Thoracic aorta (tissue), 2 donors: ENCODE measurements around the gene KCNMB1. TPM values are rescaled to one million over a fixed set of nuclear protein-coding genes. Genes with fewer than 3 reads are reported as not detected.

Experiments
- ATAC-seq: fragments of 150-250 bp; one replicate; pipeline ENCODE4 v1.8.0; 2017; ENCODE audit warnings: low read depth; ENCODE audit not compliant: insufficient number of reproducible peaks, low FRiP score
- DNase-seq: peaks from one replicate; pipeline ENCODE4 v3.0.0-alpha.2; 2020; ENCODE audit warnings: low spot score
- H3K27ac ChIP-seq, 2 donors: fragments of 200-600 bp; sonication (generic); 1 replicate in 1 of 2; 2 replicates in 1 of 2; pipeline ENCODE4 v1.5.1; 2016; ENCODE audit warnings: mild to moderate bottlenecking in 2 of 2, moderate library complexity in 2 of 2
- H3K27me3 ChIP-seq: fragments of 200-600 bp; sonication (generic); replicated peaks from 2 replicates; pipeline ENCODE4 v1.6.0; 2016; ENCODE audit warnings: mild to moderate bottlenecking; ENCODE audit not compliant: insufficient read depth
- H3K36me3 ChIP-seq: fragments of 200-600 bp; sonication (generic); one replicate; pipeline ENCODE4 v1.5.1; 2016
- H3K4me1 ChIP-seq, 2 donors: fragments of 200-600 bp; sonication (generic); 1 replicate in 1 of 2; 2 replicates in 1 of 2; pipeline versions ENCODE4 v1.5.1 to v1.6.0; 2016; ENCODE audit warnings: low read depth in 2 of 2, mild to moderate bottlenecking in 1 of 2; ENCODE audit not compliant: control insufficient read depth in 1 of 2
- H3K4me3 ChIP-seq: fragments of 200-600 bp; sonication (generic); 2 replicates; pipeline ENCODE4 v1.5.1; 2016; ENCODE audit warnings: mild to moderate bottlenecking
- H3K9me3 ChIP-seq: fragments of 200-600 bp; sonication (generic); 2 replicates; pipeline ENCODE4 v1.5.1; 2016
- total RNA-seq, 2 donors: library from RNA; depleted of rRNA; stranded (reverse); fragments of >200 nt; gene quantifications; one replicate each; pipeline versions ENCODE4 v1.1.0 to v1.2.3, GENCODE V29; 2016
- TF ChIP-seq, protein P1 (sequence below): fragments of 200-600 bp; sonication (generic); IDR thresholded peaks from one replicate; pipeline ENCODE4 v1.5.1; 2019; ENCODE audit warnings: antibody characterized with exemption

KCNMB1 gene
- total RNA-seq, 2 donors from 2014 or later: 20.1 to 30.1 TPM

DNA sequence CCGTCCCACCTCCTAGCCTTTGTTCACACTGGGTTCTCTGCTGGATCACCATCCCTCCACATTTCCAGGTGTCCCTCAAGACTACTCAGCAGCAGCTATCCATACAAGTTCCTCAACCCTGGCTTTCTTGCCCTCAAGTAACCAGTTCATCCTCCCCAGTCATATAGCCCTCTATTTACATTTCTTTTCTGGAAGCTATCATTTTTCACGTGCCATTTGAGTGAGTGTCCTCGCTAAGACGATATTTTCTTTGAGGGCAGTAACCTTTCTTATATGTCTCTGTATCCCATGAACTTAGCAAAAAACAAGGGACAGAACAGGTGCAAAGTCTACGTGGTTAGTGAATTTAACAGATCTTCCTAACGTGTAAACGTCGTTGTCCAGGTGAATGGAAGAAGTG, 29.6 kb upstream of the KCNMB1 start:
- Histone ChIP-seq H3K27me3 (no peaks in the 10 kb centered on the region), H3K27ac (no peak overlapping the region), H3K4me3 (no peak overlapping the region), H3K36me3 (no peaks in the 10 kb centered on the region), H3K9me3 (no peaks in the 10 kb centered on the region), H3K4me1 (no peaks in the 10 kb centered on the region)
- TF ChIP-seq, protein P1, sequence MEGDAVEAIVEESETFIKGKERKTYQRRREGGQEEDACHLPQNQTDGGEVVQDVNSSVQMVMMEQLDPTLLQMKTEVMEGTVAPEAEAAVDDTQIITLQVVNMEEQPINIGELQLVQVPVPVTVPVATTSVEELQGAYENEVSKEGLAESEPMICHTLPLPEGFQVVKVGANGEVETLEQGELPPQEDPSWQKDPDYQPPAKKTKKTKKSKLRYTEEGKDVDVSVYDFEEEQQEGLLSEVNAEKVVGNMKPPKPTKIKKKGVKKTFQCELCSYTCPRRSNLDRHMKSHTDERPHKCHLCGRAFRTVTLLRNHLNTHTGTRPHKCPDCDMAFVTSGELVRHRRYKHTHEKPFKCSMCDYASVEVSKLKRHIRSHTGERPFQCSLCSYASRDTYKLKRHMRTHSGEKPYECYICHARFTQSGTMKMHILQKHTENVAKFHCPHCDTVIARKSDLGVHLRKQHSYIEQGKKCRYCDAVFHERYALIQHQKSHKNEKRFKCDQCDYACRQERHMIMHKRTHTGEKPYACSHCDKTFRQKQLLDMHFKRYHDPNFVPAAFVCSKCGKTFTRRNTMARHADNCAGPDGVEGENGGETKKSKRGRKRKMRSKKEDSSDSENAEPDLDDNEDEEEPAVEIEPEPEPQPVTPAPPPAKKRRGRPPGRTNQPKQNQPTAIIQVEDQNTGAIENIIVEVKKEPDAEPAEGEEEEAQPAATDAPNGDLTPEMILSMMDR: no peak
- no peak for DNase-seq
- no peak for ATAC-seq

DNA sequence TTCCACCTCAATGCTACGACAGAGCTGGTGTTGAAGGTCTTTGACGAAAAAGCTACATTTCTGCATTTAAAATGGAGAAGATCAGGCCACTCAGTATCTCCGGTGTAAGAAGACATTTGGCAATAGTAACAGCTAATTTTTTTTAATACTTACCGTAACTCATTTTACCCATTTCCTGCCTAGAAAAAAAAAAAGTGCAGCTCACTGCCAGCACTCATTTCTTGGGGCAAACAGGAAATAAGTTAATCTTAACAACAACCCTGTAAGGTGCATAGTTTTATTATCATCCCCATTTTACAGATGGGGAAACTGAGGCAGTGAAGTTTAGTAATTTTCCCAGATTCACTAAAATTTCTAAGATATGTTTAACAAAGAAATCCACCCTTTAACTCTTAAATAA, 27.4 kb upstream of the KCNMB1 start:
- no peak for DNase-seq
- no peaks in the 10 kb centered on the region for H3K4me1 ChIP-seq
- H3K36me3 ChIP-seq: no peaks in the 10 kb centered on the region
- no peak overlapping the region for H3K4me3 ChIP-seq
- no peaks in the 10 kb centered on the region for H3K27me3 ChIP-seq
- ATAC-seq: no peak
- TF ChIP-seq, protein P1: no peak
- H3K27ac ChIP-seq: no peak overlapping the region
- H3K9me3 ChIP-seq: no peaks in the 10 kb centered on the region

DNA sequence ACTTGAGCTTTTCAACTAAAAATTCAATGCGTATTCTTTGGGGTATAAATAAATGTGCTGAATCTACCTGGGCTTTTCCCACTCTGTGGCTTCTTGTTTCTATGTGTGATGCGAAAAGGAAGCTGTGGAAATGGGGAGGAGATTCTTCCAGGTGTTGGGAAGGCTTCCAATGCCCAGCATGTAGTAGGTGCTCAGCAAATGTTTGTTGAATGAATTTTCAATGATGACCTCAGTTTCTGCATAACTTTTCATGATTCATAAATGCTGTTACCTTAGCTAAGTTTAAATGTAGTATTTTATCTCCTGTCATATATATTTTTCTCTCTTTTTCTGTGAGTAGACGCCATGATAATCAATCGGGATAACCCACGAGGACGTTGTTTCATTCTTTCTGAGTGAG, 25.6 kb upstream of the KCNMB1 start:
- H3K36me3 ChIP-seq: no peaks in the 10 kb centered on the region
- H3K27ac ChIP-seq: no peak overlapping the region
- no peaks in the 10 kb centered on the region for H3K4me1 ChIP-seq
- H3K27me3 ChIP-seq: no peaks in the 10 kb centered on the region
- ATAC-seq: no peak
- H3K4me3 ChIP-seq: no peak overlapping the region
- H3K9me3 ChIP-seq: no peaks in the 10 kb centered on the region
- TF ChIP-seq, protein P1: no peak
- DNase-seq: no peak

DNA sequence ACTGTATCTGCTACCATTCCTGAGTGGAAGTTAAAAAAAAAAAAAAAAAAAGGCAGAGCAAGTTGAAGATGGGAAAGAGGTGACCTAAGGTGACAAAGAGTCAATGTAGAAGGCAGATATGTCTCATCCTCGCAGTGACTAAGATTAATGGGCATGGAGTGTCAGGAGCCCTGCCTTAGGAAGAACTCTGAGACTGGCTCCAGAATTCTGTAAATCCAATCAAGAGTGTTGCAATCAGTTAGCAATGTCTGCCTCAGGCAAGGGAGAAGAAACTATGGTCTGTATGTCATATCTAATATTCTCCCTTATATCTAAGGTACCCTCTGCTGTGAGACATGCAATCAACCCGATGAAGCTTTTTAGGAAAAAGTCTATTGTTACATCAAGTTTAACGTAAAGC, 24.7 kb upstream of the KCNMB1 start:
- no peaks in the 10 kb centered on the region for H3K36me3 ChIP-seq
- no peak for ATAC-seq
- TF ChIP-seq, protein P1: no peak
- no peaks in the 10 kb centered on the region for H3K4me1 ChIP-seq
- no peak overlapping the region for H3K4me3 ChIP-seq
- H3K27ac ChIP-seq: no peak overlapping the region
- no peaks in the 10 kb centered on the region for H3K9me3 ChIP-seq
- H3K27me3 ChIP-seq: no peaks in the 10 kb centered on the region
- no peak for DNase-seq

DNA sequence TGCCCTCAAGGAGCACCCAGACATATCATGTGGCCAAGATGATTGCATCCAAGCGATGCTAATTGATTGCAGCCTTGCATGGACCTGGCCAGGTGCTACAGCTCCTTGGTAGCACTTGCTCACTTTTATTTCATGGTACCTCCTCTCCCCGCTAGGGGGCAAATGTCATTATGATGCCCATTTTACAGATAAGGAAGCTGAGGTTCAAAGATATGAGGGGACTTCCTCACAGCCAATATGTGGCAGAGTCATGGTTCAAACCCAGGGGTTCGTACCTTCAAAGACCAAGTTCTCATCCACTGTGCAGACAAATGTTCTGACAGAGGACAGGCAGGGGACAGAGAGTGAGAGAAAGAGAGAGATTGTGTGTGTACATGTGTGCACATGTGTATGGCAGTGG, 21.9 kb upstream of the KCNMB1 start:
- Histone ChIP-seq H3K27ac (no peak overlapping the region), H3K4me3 (no peak overlapping the region), H3K27me3 (no peaks in the 10 kb centered on the region), H3K36me3 (no peaks in the 10 kb centered on the region), H3K9me3 (no peaks in the 10 kb centered on the region), H3K4me1 (peaks cover 0 to 6% of the 10 kb centered on the region in 2 donors)
- no peak for DNase-seq
- TF ChIP-seq, protein P1: no peak
- ATAC-seq: no peak
